GM12878 (cell line): ENCODE results near the gene IL6R. TPM values are rescaled to one million over a fixed set of nuclear protein-coding genes. Genes with fewer than 3 reads are reported as not detected.
A peak's percentile ranks its signal among the peaks of the same experiment; 100 is the strongest.

Source experiments
- ASH2L ChIP-seq: fragments of 300-600, 200-600 bp; sonication (generic); IDR thresholded peaks from 2 replicates; pipeline ENCODE4 v1.6.1; 2017; ENCODE audit warnings: low read depth, mild to moderate bottlenecking, borderline replicate concordance
- EED ChIP-seq: sonication (generic); IDR thresholded peaks from 2 replicates; pipeline ENCODE4 v1.6.1; 2016; ENCODE audit warnings: antibody characterized with exemption, low read depth
- FOXK2 ChIP-seq: fragments of 450-650 bp; IDR thresholded peaks from 2 replicates; pipeline ENCODE4 v1.6.1; 2017; ENCODE audit warnings: mild to moderate bottlenecking, moderate library complexity
- IKZF2 ChIP-seq, 2 experiments: fragments of 450-650 bp; IDR thresholded peaks; 2 replicates each; pipeline ENCODE4 v1.6.1; 2017; ENCODE audit warnings: mild to moderate bottlenecking in 2 of 2, moderate library complexity in 2 of 2
- MTA2 ChIP-seq: fragments of 450-650 bp; IDR thresholded peaks from 2 replicates; pipeline ENCODE4 v1.6.1; 2016; ENCODE audit warnings: low read depth, mild to moderate bottlenecking, moderate library complexity
- NFXL1 ChIP-seq: fragments of 450-650 bp; IDR thresholded peaks from 2 replicates; pipeline ENCODE4 v1.6.1; 2017; ENCODE audit warnings: antibody characterized with exemption, mild to moderate bottlenecking, borderline replicate concordance
- NR2C1 ChIP-seq: fragments of 450-650 bp; IDR thresholded peaks from 2 replicates; pipeline ENCODE4 v1.6.1; 2017; ENCODE audit warnings: antibody characterized with exemption, mild to moderate bottlenecking, moderate library complexity
- NR2F1 ChIP-seq: fragments of 450-650 bp; conservative IDR thresholded peaks from 2 replicates; pipeline ENCODE4 v1.6.1; 2017; ENCODE audit warnings: mild to moderate bottlenecking
- PRDM15 ChIP-seq: fragments of 450-650 bp; formaldehyde crosslinking; IDR thresholded peaks from 2 replicates; pipeline ENCODE4 v1.4.0; 2020; ENCODE audit warnings: mild to moderate bottlenecking, moderate library complexity
- RB1 ChIP-seq: fragments of 450-650 bp; formaldehyde crosslinking; IDR thresholded peaks from 2 replicates; pipeline ENCODE4 v1.6.1; 2017; ENCODE audit warnings: mild to moderate bottlenecking, borderline replicate concordance
- RELB ChIP-seq: fragments of 450-650 bp; IDR thresholded peaks from 2 replicates; pipeline ENCODE4 v1.6.1; 2017; ENCODE audit warnings: low read depth, mild to moderate bottlenecking, moderate library complexity
- SMAD1 ChIP-seq: fragments of 450-650 bp; IDR thresholded peaks from 2 replicates; pipeline ENCODE4 v1.6.1; 2018; ENCODE audit warnings: mild to moderate bottlenecking, low read depth; ENCODE audit not compliant: partially characterized antibody
- SMAD5 ChIP-seq: IDR thresholded peaks from 2 replicates; pipeline ENCODE4 v1.6.1; 2016; ENCODE audit warnings: antibody characterized with exemption, low read depth
- SMC3 ChIP-seq: IDR thresholded peaks from 2 replicates; pipeline ENCODE4 v1.6.1; 2011; ENCODE audit warnings: low read length, improper control_type of control experiment, borderline replicate concordance
- SREBF1 ChIP-seq: IDR thresholded peaks from 2 replicates; pipeline ENCODE4 v1.6.1; 2012; ENCODE audit warnings: mild to moderate bottlenecking, low read length
- SUZ12 ChIP-seq: fragments of 200-600 bp; sonication (generic); IDR thresholded peaks from one replicate; pipeline ENCODE4 v1.6.1; 2018; ENCODE audit warnings: antibody characterized with exemption, mild to moderate bottlenecking; ENCODE audit not compliant: unreplicated experiment
- TBL1XR1 ChIP-seq: IDR thresholded peaks from 2 replicates; pipeline ENCODE4 v1.6.1; 2012; ENCODE audit warnings: low read depth, low read length, improper control_type of control experiment
- ZNF217 ChIP-seq: fragments of 450-650 bp; IDR thresholded peaks from 2 replicates; pipeline ENCODE4 v1.6.1; 2017; ENCODE audit warnings: antibody characterized with exemption, mild to moderate bottlenecking
- ZSCAN29 ChIP-seq: fragments of 450-650 bp; IDR thresholded peaks from 2 replicates; pipeline ENCODE4 v1.6.1; 2017; ENCODE audit warnings: mild to moderate bottlenecking, moderate library complexity
- polyA plus RNA-seq, 11 experiments: library from polyadenylated mRNA; depleted of rRNA in 4 of 11; unstranded in 6 of 11; stranded (reverse) in 5 of 11; fragments of >200 nt; fragmentation: Nextera tagmentation in 4 of 11; fragmentation: Illumina TruSeq in 1 of 11; extraction: Ambion mirVana in 4 of 11; extraction: Trizol in 1 of 11; gene quantifications; 1 replicate in 1 of 11; 2 replicates in 10 of 11; pipeline versions ENCODE4 v1.2.1 to v1.2.3, GENCODE V29; 2011 to 2016; ENCODE audit warnings: inconsistent platforms in 2 of 11, missing spikeins in 2 of 11, low read depth in 1 of 11
- total RNA-seq, 4 experiments: library from RNA; depleted of rRNA in 3 of 4; stranded (reverse); fragments of >200 nt in 3 of 4; fragmentation: Illumina TruSeq in 1 of 4; extraction: Trizol in 1 of 4; gene quantifications; 2 replicates each; pipeline versions ENCODE4 v1.2.1 to v1.2.3, GENCODE V29; 2013 to 2021
- TF ChIP-seq, protein P1 (sequence below): IDR thresholded peaks from 2 replicates; pipeline ENCODE4 v1.6.1; 2011; ENCODE audit warnings: borderline replicate concordance, low read depth, mild to moderate bottlenecking, moderate library complexity, low read length; ENCODE audit not compliant: insufficient read depth, poor library complexity, severe bottlenecking
- TF ChIP-seq, protein P2 (sequence below): IDR thresholded peaks from 2 replicates; pipeline ENCODE4 v1.6.1; 2012; ENCODE audit warnings: low read depth, low read length, improper control_type of control experiment
- TF ChIP-seq, protein P3 (sequence below): fragments of 450-650 bp; IDR thresholded peaks from 2 replicates; pipeline ENCODE4 v1.6.1; 2018; ENCODE audit warnings: mild to moderate bottlenecking, low read depth, moderate library complexity; ENCODE audit not compliant: partially characterized antibody

The IL6R gene
- total and polyA plus RNA-seq, 10 of the 15 experiments (the other 5 are each of a cell fraction or from before 2014, with no cell fraction given): 1.9 to 43.4 (median 17.5) TPM

DNA sequence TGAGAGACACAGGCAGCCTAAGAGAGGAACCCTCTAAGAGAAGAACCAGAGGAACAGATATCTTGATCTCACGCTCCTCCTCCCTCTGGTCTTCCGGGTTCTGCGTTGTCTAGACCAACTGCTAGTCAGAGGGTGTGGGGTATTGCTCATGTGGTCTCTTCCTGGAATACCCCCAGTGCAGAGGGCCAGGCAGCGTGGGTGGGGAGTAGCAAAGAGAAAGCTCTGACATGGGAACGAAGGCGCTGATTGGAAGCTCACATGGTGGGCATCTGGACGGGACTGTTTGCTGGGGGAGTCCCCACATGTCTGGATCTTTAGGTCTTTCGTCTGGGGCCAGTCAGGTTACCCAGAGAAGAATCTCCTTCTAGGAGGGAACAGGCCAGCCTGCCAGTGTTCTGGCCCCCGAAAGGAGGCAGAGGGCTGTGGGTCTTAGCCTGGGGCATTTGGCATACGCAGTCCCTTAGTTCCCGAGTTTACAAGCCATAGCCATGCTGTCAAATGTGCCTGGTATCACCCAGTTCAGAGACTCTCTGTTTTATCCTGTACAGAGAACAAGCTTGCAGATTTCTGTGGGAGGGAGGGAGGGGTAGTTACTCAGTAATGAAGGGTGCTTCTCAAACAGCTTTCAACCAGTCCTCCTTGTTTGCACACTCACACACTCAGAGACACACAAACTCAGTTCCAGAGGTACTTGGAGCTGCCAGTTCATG lies 18.3 kb upstream of the IL6R start (continued):
- no peak for TF ChIP-seq RB1
- TF ChIP-seq SMAD1: peak; percentile 39
- TF ChIP-seq PRDM15: no peak
- TF ChIP-seq NFXL1: no peak
- no peak for TF ChIP-seq SMC3
- 0 out of 2 replicates have a peak, but pooled peaks have one; percentile 69 for TF ChIP-seq RELB
- peak; percentile 67 to 74; a peak in 2 of 4 replicates for TF ChIP-seq IKZF2 (IDR thresholded peaks at IDR 0.05)
- TF ChIP-seq EED: no peak
- no peak for TF ChIP-seq ZSCAN29
- no peak for TF ChIP-seq ZNF217
- TF ChIP-seq, protein P1, sequence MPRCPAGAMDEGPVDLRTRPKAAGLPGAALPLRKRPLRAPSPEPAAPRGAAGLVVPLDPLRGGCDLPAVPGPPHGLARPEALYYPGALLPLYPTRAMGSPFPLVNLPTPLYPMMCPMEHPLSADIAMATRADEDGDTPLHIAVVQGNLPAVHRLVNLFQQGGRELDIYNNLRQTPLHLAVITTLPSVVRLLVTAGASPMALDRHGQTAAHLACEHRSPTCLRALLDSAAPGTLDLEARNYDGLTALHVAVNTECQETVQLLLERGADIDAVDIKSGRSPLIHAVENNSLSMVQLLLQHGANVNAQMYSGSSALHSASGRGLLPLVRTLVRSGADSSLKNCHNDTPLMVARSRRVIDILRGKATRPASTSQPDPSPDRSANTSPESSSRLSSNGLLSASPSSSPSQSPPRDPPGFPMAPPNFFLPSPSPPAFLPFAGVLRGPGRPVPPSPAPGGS: no peak
- TF ChIP-seq, protein P2, sequence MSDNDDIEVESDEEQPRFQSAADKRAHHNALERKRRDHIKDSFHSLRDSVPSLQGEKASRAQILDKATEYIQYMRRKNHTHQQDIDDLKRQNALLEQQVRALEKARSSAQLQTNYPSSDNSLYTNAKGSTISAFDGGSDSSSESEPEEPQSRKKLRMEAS: no peak
- TF ChIP-seq NR2C1: no peak
- no peak for TF ChIP-seq SUZ12
- no peak for TF ChIP-seq ASH2L
- no peak for TF ChIP-seq SREBF1
- TF ChIP-seq, protein P3, sequence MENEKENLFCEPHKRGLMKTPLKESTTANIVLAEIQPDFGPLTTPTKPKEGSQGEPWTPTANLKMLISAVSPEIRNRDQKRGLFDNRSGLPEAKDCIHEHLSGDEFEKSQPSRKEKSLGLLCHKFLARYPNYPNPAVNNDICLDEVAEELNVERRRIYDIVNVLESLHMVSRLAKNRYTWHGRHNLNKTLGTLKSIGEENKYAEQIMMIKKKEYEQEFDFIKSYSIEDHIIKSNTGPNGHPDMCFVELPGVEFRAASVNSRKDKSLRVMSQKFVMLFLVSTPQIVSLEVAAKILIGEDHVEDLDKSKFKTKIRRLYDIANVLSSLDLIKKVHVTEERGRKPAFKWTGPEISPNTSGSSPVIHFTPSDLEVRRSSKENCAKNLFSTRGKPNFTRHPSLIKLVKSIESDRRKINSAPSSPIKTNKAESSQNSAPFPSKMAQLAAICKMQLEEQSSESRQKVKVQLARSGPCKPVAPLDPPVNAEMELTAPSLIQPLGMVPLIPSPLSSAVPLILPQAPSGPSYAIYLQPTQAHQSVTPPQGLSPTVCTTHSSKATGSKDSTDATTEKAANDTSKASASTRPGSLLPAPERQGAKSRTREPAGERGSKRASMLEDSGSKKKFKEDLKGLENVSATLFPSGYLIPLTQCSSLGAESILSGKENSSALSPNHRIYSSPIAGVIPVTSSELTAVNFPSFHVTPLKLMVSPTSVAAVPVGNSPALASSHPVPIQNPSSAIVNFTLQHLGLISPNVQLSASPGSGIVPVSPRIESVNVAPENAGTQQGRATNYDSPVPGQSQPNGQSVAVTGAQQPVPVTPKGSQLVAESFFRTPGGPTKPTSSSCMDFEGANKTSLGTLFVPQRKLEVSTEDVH: no peak
- no peak for TF ChIP-seq FOXK2
- peak; percentile 33 for TF ChIP-seq MTA2
- TF ChIP-seq NR2F1: peak; percentile 33
- TF ChIP-seq TBL1XR1: no peak
- no peak for TF ChIP-seq SMAD5
